Neural progenitor cell (in vitro differentiated cells): ENCODE measurements around the gene TRIM46. TPM values are rescaled to one million over a fixed set of nuclear protein-coding genes. Genes with fewer than 3 reads are reported as not detected.
"Not testable (repeated sequence)": the region's sequence is repeated elsewhere in the genome, so short reads cannot be mapped to it uniquely, and the experiment has no call there.

Experiments
- DNase-seq: peaks from one replicate; pipeline ENCODE4 v3.0.0-alpha.2; 2016; ENCODE audit warnings: low spot score
- H2AFZ ChIP-seq: fragments of 200-600 bp; sonication (generic); replicated peaks from 2 replicates; pipeline ENCODE4 v1.6.1; 2016; ENCODE audit warnings: antibody characterized with exemption
- H3F3A ChIP-seq: fragments of 200-600 bp; sonication (generic); 2 replicates; pipeline ENCODE4 v1.6.1; 2016; ENCODE audit warnings: antibody characterized with exemption, low read depth
- H3K27ac ChIP-seq: fragments of 200-600 bp; sonication (generic); 2 replicates; pipeline ENCODE4 v1.5.1; 2016; ENCODE audit warnings: mild to moderate bottlenecking
- H3K27me3 ChIP-seq: fragments of 200-600 bp; sonication (generic); 2 replicates; pipeline ENCODE4 v1.6.1; 2016; ENCODE audit warnings: mild to moderate bottlenecking, moderate library complexity
- H3K36me3 ChIP-seq: fragments of 200-600 bp; sonication (generic); 2 replicates; pipeline ENCODE4 v1.5.1; 2016
- H3K4me1 ChIP-seq: fragments of 200-600 bp; sonication (generic); 2 replicates; pipeline ENCODE4 v1.6.1; 2016; ENCODE audit warnings: mixed run types
- H3K4me2 ChIP-seq: fragments of 200-600 bp; sonication (generic); 2 replicates; pipeline ENCODE4 v1.6.1; 2016
- H3K4me3 ChIP-seq: fragments of 200-600 bp; sonication (generic); 2 replicates; pipeline ENCODE4 v1.5.1; 2016
- H3K79me2 ChIP-seq: fragments of 200-600 bp; sonication (generic); 2 replicates; pipeline ENCODE4 v1.6.1; 2016; ENCODE audit warnings: low read depth
- H3K9ac ChIP-seq: fragments of 200-600 bp; sonication (generic); 2 replicates; pipeline ENCODE4 v1.6.1; 2016
- H3K9me3 ChIP-seq: fragments of 200-600 bp; sonication (generic); 2 replicates; pipeline ENCODE4 v1.5.1; 2016; ENCODE audit warnings: low read depth
- H4K20me1 ChIP-seq: fragments of 200-600 bp; sonication (generic); 2 replicates; pipeline ENCODE4 v1.6.1; 2016; ENCODE audit warnings: low read depth
- H3K27ac Mint-ChIP-seq: 3 replicates; pipeline ENCODE4 v1.8.0; 2021; ENCODE audit warnings: mixed read lengths
- H3K27me3 Mint-ChIP-seq: 2 replicates; pipeline ENCODE4 v1.8.0; 2022; ENCODE audit warnings: low read depth, mild to moderate bottlenecking, inconsistent platforms, moderate library complexity, mixed read lengths; ENCODE audit not compliant: insufficient read depth
- H3K36me3 Mint-ChIP-seq: 3 replicates; pipeline ENCODE4 v1.8.0; 2021; ENCODE audit warnings: mixed read lengths
- H3K4me1 Mint-ChIP-seq: 3 replicates; pipeline ENCODE4 v1.8.0; 2021; ENCODE audit warnings: mixed read lengths
- H3K4me3 Mint-ChIP-seq: 3 replicates; pipeline ENCODE4 v1.8.0; 2021; ENCODE audit warnings: mild to moderate bottlenecking, moderate library complexity, mixed read lengths
- H3K9me3 Mint-ChIP-seq: 3 replicates; pipeline ENCODE4 v1.8.0; 2020; ENCODE audit warnings: mixed read lengths
- CTCF ChIP-seq: fragments of 200-600 bp; sonication (generic); IDR thresholded peaks from 2 replicates; pipeline ENCODE4 v1.5.1; 2017; ENCODE audit warnings: antibody characterized with exemption, mild to moderate bottlenecking
- EZH2 ChIP-seq: fragments of 200-600 bp; sonication (generic); IDR thresholded peaks from 2 replicates; pipeline ENCODE4 v1.6.1; 2017; ENCODE audit warnings: antibody characterized with exemption, mild to moderate bottlenecking, moderate library complexity
- EZH2phosphoT487 ChIP-seq: fragments of 200-600 bp; sonication (generic); IDR thresholded peaks from 2 replicates; pipeline ENCODE4 v1.6.1; 2017; ENCODE audit warnings: antibody characterized with exemption
- total RNA-seq: library from RNA; depleted of rRNA; stranded (reverse); fragments of >200 nt; gene quantifications from 2 replicates; pipeline ENCODE4 v1.2.3, GENCODE V29; 2015; ENCODE audit warnings: low replicate concordance

Gene TRIM46
- total RNA-seq, 1 donor from 2014 or later: 3.9 TPM

DNA sequence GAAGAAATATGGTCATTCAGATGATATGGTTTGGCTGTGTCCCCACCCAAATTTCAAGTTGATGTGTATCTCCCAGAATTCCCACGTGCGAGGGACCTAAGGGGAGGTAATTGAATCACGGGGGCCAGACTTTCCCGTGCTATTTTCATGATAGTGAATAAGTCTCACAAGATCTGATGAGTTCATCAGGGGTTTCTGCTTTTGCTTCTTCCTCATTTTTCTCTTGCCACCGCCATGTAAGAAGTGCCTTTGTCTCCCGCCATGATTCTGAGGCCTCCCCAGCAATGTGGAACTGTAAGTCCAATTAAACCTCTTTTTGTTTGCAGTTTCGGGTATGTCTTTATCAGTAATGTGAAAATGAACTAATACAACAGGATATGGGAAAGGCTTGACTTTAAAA lies 31.9 kb upstream of the TRIM46 start:
- no peak for DNase-seq
- TF ChIP-seq CTCF: no peak
- TF ChIP-seq EZH2phosphoT487: no peak
- TF ChIP-seq EZH2: no peak
- Histone ChIP-seq H3K79me2 (peaks cover 34% of the 10 kb centered on the region), H3K4me1 (no peaks in the 10 kb centered on the region), H4K20me1 (peaks cover 3% of the 10 kb centered on the region), H2AFZ (no peak overlapping the region), H3K27me3 (peaks cover 43% of the 10 kb centered on the region), H3K27ac (no peak overlapping the region), H3K9me3 (no peaks in the 10 kb centered on the region), H3K36me3 (no peaks in the 10 kb centered on the region), H3K9ac (no peak overlapping the region), H3K4me3 (no peak overlapping the region), H3K4me2 (no peak overlapping the region), H3F3A (peaks cover 17% of the 10 kb centered on the region)
- Mint-ChIP-seq H3K36me3 (peaks cover 11% of the 10 kb centered on the region), H3K9me3 (no peaks in the 10 kb centered on the region), H3K4me3 (peak overlapping the region; percentile 22), H3K27ac (no peak overlapping the region), H3K27me3 (peaks cover 7% of the 10 kb centered on the region), H3K4me1 (peaks cover 29% of the 10 kb centered on the region)

GRCh38 chr1:155145491-155145890 lies 28.2 kb upstream of the TRIM46 start:
- peaks cover 14% of the 10 kb centered on the region for H3K4me1 Mint-ChIP-seq
- H3K79me2 ChIP-seq: no peaks in the 10 kb centered on the region
- no peaks in the 10 kb centered on the region for H3K9me3 ChIP-seq
- H3K36me3 ChIP-seq: no peaks in the 10 kb centered on the region
- no peak overlapping the region for H3K27ac ChIP-seq
- peaks cover 46% of the 10 kb centered on the region for H3K27me3 ChIP-seq
- DNase-seq: no peak
- no peak overlapping the region for H3K4me3 ChIP-seq
- H3K27ac Mint-ChIP-seq: peak overlapping the region; percentile 35
- H3K9ac ChIP-seq: no peak overlapping the region
- no peak overlapping the region for H3K4me2 ChIP-seq
- TF ChIP-seq EZH2phosphoT487 (no peak), EZH2 (no peak), CTCF (peak; percentile 10)
- H3F3A ChIP-seq: no peaks in the 10 kb centered on the region
- no peaks in the 10 kb centered on the region for H3K9me3 Mint-ChIP-seq
- no peaks in the 10 kb centered on the region for H4K20me1 ChIP-seq
- no peaks in the 10 kb centered on the region for H3K36me3 Mint-ChIP-seq
- no peaks in the 10 kb centered on the region for H3K4me1 ChIP-seq
- no peak overlapping the region for H2AFZ ChIP-seq
- H3K27me3 Mint-ChIP-seq: peaks cover 7% of the 10 kb centered on the region
- no peak overlapping the region for H3K4me3 Mint-ChIP-seq

GRCh38 chr1:155155996-155156643 lies 17.5 kb upstream of the TRIM46 start:
- not testable (repeated sequence) for H3K79me2 ChIP-seq, H3K9me3 ChIP-seq, H3K27me3 ChIP-seq, DNase-seq, H4K20me1 ChIP-seq, H3K4me2 ChIP-seq, H3K4me1 Mint-ChIP-seq, H3K9me3 Mint-ChIP-seq, H2AFZ ChIP-seq, H3K36me3 Mint-ChIP-seq, H3K4me3 Mint-ChIP-seq, H3K36me3 ChIP-seq, H3F3A ChIP-seq, H3K4me3 ChIP-seq, H3K4me1 ChIP-seq, H3K27me3 Mint-ChIP-seq, H3K9ac ChIP-seq, H3K27ac ChIP-seq
- H3K27ac Mint-ChIP-seq: peak overlapping the region; percentile 57

GRCh38 chr1:155158991-155159390 lies 14.7 kb upstream of the TRIM46 start:
- no peaks in the 10 kb centered on the region for H3K36me3 Mint-ChIP-seq
- Histone ChIP-seq H3K4me3 (no peak overlapping the region), H4K20me1 (no peaks in the 10 kb centered on the region), H3K36me3 (no peaks in the 10 kb centered on the region), H3K79me2 (no peaks in the 10 kb centered on the region), H2AFZ (no peak overlapping the region), H3K9ac (no peak overlapping the region), H3K4me1 (no peaks in the 10 kb centered on the region), H3K27ac (no peak overlapping the region), H3K4me2 (no peak overlapping the region), H3K27me3 (no peaks in the 10 kb centered on the region), H3F3A (no peaks in the 10 kb centered on the region), H3K9me3 (no peaks in the 10 kb centered on the region)
- H3K4me1 Mint-ChIP-seq: peaks cover 3% of the 10 kb centered on the region
- no peak overlapping the region for H3K4me3 Mint-ChIP-seq
- peak overlapping the region; percentile 30 for H3K27ac Mint-ChIP-seq
- H3K27me3 Mint-ChIP-seq: peaks cover 11% of the 10 kb centered on the region
- TF ChIP-seq EZH2 (no peak), EZH2phosphoT487 (no peak), CTCF (no peak)
- no peak for DNase-seq
- H3K9me3 Mint-ChIP-seq: peaks cover 9% of the 10 kb centered on the region
